ENCODE measurements around the gene CCNF. TPM values are rescaled to one million over a fixed set of nuclear protein-coding genes. Genes with fewer than 3 reads are reported as not detected.

The CCNF gene
- total RNA-seq, 4 donors from 2014 or later: 4.7 to 19.8 (median 6.9) TPM

- H3K4me1 ChIP-seq: no peaks in the 10 kb centered on the region
- no peaks in the 10 kb centered on the region for H3K36me3 ChIP-seq
- no peak for TF ChIP-seq POLR2A (IDR thresholded peaks at IDR 0.05)
- TF ChIP-seq CTCF (IDR thresholded peaks at IDR 0.05): peak in 1 of 6 experiments; percentile 14
- DNase-seq: no peak
- peaks cover 0 to 5% (median 0%) of the 10 kb centered on the region in 4 donors for H3K9me3 ChIP-seq
- H3K27me3 ChIP-seq: no peaks in the 10 kb centered on the region
- H3K4me3 ChIP-seq: no peak overlapping the region
- no peak overlapping the region for H3K27ac ChIP-seq
Measured at GRCh38 chr16:2386990-2387389, 42.3 kb upstream of the CCNF start.

GRCh38 chr16:2388139-2388874 is 40.9 kb upstream of the CCNF start:
- H3K4me3 ChIP-seq: no peak overlapping the region
- no peaks in the 10 kb centered on the region for H3K27me3 ChIP-seq
- no peak for DNase-seq
- no peak for TF ChIP-seq CTCF (IDR thresholded peaks at IDR 0.05)
- no peak for TF ChIP-seq POLR2A (IDR thresholded peaks at IDR 0.05)
- H3K27ac ChIP-seq: no peak overlapping the region
- H3K9me3 ChIP-seq: peaks cover 0 to 5% (median 0%) of the 10 kb centered on the region in 4 donors
- no peaks in the 10 kb centered on the region for H3K36me3 ChIP-seq
- H3K4me1 ChIP-seq: no peaks in the 10 kb centered on the region

- Histone ChIP-seq H3K9me3 (peaks cover 0 to 5% (median 0%) of the 10 kb centered on the region in 4 donors), H3K27ac (no peak overlapping the region)
- DNase-seq: no peak
Measured at GRCh38 chr16:2388875-2389433, 40.3 kb upstream of the CCNF start.

GRCh38 chr16:2392025-2392424 is 37.2 kb upstream of the CCNF start:
- Histone ChIP-seq H3K4me3 (no peak overlapping the region), H3K9me3 (peaks cover 0 to 5% (median 0%) of the 10 kb centered on the region in 4 donors), H3K4me1 (no peaks in the 10 kb centered on the region), H3K27me3 (no peaks in the 10 kb centered on the region), H3K36me3 (no peaks in the 10 kb centered on the region), H3K27ac (no peak overlapping the region)
- TF ChIP-seq CTCF (IDR thresholded peaks at IDR 0.05): no peak
- no peak for TF ChIP-seq POLR2A (IDR thresholded peaks at IDR 0.05)
- DNase-seq: no peak

More at GRCh38 chr16:2388875-2389433, 40.3 kb upstream of the CCNF start:
- no peaks in the 10 kb centered on the region for H3K36me3 ChIP-seq
- H3K4me1 ChIP-seq: no peaks in the 10 kb centered on the region
- no peaks in the 10 kb centered on the region for H3K27me3 ChIP-seq
- TF ChIP-seq POLR2A (IDR thresholded peaks at IDR 0.05) (no peak), CTCF (IDR thresholded peaks at IDR 0.05) (no peak)
- H3K4me3 ChIP-seq: no peak overlapping the region

GRCh38 chr16:2398520-2398919 is 30.7 kb upstream of the CCNF start:
- Histone ChIP-seq H3K4me1 (no peaks in the 10 kb centered on the region), H3K27me3 (no peaks in the 10 kb centered on the region), H3K36me3 (no peaks in the 10 kb centered on the region), H3K9me3 (no peaks in the 10 kb centered on the region), H3K4me3 (no peak overlapping the region), H3K27ac (no peak overlapping the region)
- DNase-seq: no peak
- no peak for TF ChIP-seq CTCF (IDR thresholded peaks at IDR 0.05)

Data from Peyer's patch (tissue), 4 donors.